ENCODE data around the gene MARCO.

The MARCO gene

DNA sequence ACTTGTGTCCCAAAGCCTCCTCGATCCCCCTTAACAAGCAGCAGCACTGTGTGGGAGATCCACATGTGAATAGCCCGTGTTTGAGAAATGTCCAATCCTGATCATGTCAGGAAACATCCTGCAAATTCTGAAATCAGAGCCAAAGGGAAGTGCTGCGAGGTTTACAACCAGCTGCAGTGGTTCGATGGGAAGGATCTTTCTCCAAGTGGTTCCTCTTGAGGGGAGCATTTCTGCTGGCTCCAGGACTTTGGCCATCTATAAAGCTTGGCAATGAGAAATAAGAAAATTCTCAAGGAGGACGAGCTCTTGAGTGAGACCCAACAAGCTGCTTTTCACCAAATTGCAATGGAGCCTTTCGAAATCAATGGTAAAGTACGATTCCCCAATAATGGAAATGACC, at the start of gene MARCO:
TSS of gene MARCO (plus strand) at position 164 of the 400 bp plus-strand sequence. CDS start at position 271, 107 bp downstream.
- DNase-seq: no peak

GRCh38 chr2:118893100-118893499, 48.9 kb upstream of the MARCO start:
- no peak for DNase-seq

GRCh38 chr2:118902266-118903028, 39.5 kb upstream of the MARCO start:
- DNase-seq: no peak

GRCh38 chr2:118903029-118903351, 39.0 kb upstream of the MARCO start:
- DNase-seq: no peak

GRCh38 chr2:118903551-118904479, 38.2 kb upstream of the MARCO start:
- no peak for DNase-seq

DNA sequence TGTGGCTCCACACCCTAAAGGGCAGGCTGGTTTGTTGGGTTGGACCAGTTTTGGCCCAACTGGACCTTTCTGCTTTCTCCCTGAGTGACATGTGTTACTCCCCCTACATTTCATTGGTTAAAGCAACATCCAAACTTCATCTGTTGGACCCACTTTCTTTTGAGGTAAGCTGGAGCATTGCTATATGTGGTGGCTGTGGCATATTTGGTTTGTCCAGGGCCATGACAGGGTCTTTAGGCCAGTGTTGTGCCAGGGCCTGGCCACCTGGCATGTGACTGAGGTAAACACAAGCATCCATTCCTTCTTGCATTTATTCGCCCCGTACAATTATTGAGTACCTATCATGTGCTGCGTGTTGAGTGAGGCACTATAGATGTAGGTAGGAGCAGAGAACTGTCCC, 36.8 kb upstream of the MARCO start:
- no peak for DNase-seq

DNA sequence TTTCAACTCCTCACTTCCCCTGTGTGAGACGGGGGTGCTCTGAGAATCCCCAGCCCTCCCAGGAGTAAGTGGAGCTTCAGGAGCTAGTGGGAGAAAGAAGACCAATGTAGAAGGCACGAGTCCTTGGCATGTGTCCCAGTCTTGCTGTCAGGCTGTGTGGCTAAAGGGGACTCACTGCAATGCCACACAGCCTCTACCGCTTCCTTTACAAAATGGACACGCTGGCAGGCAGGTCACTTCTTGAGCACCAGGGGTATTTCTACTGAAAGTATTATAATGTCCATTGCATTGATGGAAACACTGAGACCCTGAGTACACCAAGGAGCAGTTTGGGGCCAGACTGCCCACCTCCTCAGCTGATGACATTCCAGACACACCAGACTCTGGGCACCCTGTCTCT, 35.8 kb upstream of the MARCO start:
- DNase-seq: no peak

GRCh38 chr2:118907759-118908158, 34.2 kb upstream of the MARCO start:
- DNase-seq: no peak

GRCh38 chr2:118909191-118909590, 32.8 kb upstream of the MARCO start:
- DNase-seq: no peak

DNA sequence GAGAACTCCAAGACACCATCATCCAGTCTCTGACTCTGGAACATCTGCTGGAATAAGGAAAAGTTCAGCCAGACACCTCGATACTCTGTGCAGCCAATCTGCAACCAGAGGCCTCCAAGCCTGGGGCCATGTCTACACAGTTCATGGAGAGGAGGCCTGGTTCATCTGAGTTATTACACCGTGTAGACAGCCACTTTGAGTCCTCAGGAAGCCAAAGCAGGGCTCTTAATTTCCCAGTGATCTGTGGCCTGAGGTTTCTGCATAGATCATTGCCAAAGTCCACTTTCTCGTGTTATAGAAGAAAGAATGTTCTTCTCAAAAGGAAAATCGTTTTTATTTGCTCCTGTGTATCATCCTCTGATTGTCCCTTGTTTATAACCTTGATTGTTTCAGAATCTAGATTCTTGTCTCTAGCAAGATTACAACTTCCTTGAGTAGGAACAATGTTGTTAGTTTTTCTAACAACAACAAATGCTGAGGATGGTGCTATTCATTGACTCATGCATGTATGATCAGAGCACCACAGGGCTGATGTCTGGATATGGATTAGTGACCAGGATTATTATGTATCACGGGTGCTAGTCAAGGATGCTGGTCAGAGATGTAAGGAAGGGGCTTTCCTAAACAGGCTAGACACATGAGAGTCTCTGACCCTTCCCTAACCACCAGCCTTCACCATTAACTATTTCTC, 30.7 kb upstream of the MARCO start:
- no peak for DNase-seq

DNA sequence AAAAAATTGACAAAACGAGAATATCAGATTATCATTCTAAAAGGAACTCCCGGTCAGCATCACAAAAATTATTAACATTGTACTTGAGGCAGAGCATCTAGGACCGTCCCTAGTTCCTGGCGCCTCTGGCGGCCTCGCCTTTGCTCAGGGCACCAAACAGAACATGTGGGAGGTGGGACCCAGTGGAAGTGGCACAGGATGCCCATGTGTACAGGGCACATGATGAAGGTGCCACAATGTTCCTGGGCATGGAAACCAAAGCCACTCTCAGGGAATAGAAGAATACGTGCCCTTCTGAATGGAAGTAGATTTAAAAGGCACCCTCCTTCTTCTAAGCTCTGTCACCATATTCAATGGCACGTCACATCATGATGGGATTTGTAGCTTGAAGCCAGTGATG, 30.1 kb upstream of the MARCO start:
- no peak for DNase-seq

- DNase-seq: no peak
Observed at GRCh38 chr2:118913131-118913802, 28.7 kb upstream of the MARCO start.

DNA sequence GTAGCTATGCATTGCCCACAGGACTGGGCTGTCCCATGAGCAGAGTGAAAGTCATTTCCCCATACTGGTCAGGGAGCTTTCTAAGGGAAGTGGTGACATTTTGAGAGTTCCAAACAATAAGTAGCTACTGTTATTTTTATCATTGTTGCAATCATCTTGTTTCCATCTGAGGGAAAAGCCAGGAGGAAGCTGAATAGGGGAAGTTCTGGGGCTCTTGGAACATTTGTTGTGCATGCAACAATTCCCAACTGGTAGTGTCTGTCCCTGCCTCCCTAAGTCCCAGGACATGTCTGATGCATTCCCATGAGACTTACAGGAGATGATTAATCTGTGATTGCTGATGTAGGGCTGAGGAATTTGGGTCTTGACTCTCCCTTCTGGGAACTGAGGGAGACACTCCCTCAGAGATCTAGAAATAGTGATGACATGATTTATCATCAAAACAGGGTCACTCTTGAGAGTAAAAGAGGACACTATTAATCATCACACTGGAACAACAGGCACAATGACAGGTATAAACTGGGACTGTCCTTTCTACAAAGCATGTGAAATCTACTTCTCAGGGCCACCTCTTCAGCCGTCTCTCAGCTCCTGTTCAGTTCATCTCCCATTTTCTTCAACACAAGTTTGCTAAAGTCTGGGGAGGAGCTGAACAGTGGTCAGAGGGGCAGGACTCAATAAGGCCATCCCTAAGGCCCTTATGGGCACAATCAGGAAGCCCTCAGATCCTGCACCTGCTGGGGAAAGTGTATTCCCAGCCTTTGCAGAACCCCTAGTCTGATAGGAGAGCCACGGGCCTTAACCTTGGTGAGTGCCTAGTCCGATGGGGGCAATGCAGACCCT, 28.0 kb upstream of the MARCO start:
- no peak for DNase-seq

DNA sequence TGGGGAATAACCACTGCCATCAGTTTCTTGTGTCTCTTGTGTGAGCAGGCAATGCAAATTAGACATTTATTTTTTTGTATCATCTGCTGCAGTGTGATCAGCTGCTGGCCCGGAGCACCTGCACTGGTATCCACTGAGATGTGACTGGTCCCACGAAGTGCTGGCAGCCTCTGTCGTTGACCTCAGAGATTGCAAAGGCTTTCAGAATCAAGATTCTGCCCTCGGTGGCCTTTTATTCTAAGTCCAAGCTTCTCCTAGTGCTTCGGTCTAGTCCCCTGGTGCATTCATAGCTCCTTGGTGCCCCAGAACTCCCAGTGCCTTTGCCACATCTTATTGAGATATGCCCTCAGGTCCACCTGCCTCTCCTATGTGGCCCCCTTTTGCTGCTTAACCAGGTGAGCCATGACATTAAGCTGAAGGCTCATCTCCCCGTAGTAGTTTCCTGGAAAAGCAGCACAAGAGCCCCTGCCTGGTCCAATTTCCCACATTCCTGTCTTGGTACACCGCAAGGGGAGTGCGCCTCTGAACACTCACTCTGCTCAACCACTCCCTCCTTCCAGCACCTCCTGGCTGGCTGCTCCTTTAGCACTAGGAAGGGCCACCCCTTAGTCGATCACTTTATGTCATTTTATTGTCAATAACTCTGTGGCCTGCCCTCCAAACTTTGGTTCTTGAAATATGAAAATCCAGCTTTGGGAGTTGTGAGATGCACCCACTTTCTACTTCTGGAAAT, 27.1 kb upstream of the MARCO start:
- DNase-seq: no peak

DNA sequence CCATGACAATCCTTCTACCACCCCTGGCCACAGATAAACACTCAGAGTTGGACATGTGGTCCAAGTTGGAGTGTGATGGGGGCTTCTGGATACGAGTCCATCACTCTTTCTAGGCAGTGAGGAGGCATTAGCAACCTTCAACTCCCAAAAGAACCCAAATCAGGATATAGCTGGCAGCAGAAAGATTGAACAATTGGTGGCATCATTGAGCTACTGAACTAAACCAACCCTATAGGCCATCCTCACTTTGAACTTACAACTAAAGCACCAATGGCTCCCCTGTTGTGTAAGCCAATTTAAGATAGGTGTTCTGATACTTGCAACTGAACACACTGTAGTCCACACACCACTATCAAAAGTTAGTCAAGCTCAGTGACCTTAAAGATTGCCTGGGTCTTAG, 24.0 kb upstream of the MARCO start:
- no peak for DNase-seq

DNA sequence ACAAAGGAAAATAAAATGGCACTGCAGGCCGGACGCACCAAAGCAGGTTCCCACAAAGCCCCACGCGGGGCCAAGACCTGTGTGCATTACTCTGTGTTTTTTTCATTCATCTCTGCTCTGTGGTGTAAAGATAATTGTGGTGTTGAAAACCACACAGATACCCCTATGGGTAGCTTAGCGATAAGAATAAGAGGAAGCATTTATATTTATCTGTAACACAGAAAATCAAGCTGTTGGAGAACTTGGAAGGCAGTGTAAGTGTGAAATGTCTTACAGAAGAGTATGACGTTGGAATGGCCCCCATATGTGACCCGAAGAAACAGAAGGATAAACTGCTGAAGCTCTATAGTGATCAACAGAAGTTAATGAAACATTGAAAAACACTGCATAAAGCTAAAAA, 20.3 kb upstream of the MARCO start:
- DNase-seq: no peak

DNA sequence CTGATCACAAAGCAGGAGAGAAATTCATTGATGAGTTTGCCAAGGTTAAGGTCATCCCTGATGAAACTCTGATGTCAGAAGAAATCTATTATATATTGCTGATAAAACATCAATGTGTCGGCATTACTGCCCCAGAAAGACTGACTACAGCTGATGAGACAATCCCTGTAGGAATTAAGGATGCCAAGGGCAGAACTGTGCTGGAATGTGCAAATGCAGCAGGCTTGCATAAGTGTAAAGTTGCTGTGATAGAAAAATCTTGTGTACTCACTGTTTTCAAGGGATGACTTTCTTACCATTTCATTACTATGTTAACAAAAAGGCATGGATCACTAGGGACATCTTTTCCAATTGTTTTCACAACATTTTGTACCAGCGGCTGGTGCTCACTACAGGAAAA, 19.7 kb upstream of the MARCO start:
- no peak for DNase-seq

DNA sequence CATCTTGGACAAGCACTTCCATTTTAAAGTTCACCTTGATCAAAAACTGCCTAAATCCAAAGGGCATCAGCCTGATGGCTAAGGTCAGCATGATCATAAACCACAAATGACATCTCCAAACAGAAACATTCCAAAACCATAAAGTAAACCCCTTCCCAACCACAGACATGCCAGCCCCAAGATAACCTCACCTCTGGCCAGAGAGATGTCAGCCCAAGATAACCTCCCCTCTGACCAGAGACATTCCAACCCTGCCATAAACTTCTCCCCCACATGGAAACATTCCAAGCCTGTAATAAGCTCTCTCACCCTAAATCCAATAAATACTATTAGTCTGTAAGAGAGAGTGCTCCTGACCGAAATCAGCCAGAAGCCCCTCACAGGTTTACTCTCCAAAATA, 18.6 kb upstream of the MARCO start:
- DNase-seq: no peak

- DNase-seq: no peak
Observed at GRCh38 chr2:118925476-118925875, 16.5 kb upstream of the MARCO start.

DNA sequence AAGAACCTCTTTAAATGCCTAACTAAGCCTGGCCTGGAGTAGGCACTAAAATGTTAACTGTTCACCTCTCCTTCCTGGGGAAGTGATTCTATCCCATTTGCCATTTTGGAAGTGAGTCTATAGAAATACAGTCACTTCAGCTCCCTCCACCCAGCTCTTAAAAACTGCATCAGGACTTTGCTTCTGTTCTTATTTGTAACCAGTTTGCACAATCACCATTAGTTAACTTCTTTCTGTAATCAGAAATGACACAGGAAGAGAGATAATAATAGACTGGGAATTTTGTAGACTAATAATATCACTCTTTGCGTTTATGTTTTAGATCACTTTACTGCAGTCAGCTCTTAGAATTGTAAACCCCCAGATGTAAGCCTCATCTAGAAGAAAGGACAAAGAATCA, 16.0 kb upstream of the MARCO start:
- no peak for DNase-seq

DNA sequence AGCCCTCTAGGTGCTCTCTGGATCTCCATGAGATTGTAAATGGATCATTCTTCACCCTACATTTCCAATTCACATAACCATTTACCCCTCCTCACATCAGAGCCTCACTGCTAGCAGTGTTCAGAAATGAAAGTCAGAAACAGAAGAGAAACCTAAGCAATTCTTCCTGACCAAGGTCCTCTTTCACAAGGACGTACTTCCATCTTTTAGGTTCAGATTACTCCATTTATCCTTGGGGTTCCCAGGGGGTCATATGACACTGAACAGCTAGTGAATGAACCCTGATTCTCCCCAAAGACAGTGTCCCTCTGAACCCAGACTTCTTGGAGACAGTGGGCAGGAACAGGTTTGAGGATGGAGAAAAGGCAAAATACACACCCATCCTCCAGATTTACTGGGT, 12.9 kb upstream of the MARCO start:
- DNase-seq: no peak

Data from eye (tissue), 1 donor.